OCI-LY1 (cell line): Measurements from ENCODE around the gene FUT9.

Experiments
- H2AFZ ChIP-seq: fragments of 200-600 bp; sonication (generic), shearing (Covaris generic); 2 replicates; pipeline ENCODE4 v1.6.0; 2014; ENCODE audit warnings: antibody characterized with exemption, mild to moderate bottlenecking, low read length
- H3F3A ChIP-seq: fragments of 200-600 bp; sonication (generic), shearing (Covaris generic); 2 replicates; pipeline ENCODE4 v1.6.0; 2014; ENCODE audit warnings: mild to moderate bottlenecking, antibody characterized with exemption, low read length, moderate library complexity; ENCODE audit not compliant: insufficient read depth
- H3K27ac ChIP-seq: fragments of 200-600 bp; sonication (generic); 2 replicates; pipeline ENCODE4 v1.5.1; 2014; ENCODE audit warnings: low read length, mixed run types, mild to moderate bottlenecking, low read depth; ENCODE audit not compliant: poor library complexity, severe bottlenecking
- H3K27me3 ChIP-seq: fragments of 200-600 bp; sonication (generic); 2 replicates; pipeline ENCODE4 v1.6.0; 2014; ENCODE audit warnings: antibody characterized with exemption, mild to moderate bottlenecking, low read length, moderate library complexity; ENCODE audit not compliant: insufficient read depth
- H3K36me3 ChIP-seq: fragments of 200-600 bp; sonication (generic); 2 replicates; pipeline ENCODE4 v1.6.1; 2014; ENCODE audit warnings: mild to moderate bottlenecking, antibody characterized with exemption, low read length, moderate library complexity, mixed read lengths; ENCODE audit not compliant: insufficient read depth
- H3K4me1 ChIP-seq: fragments of 200-600 bp; sonication (generic); 2 replicates; pipeline ENCODE4 v1.5.1; 2014; ENCODE audit warnings: mild to moderate bottlenecking, low read length, moderate library complexity; ENCODE audit not compliant: insufficient read depth, severe bottlenecking
- H3K4me2 ChIP-seq: fragments of 200-600 bp; sonication (generic), shearing (Covaris generic); 2 replicates; pipeline ENCODE4 v1.6.1; 2014; ENCODE audit warnings: low read length
- H3K4me3 ChIP-seq: fragments of 200-600 bp; sonication (generic); 2 replicates; pipeline ENCODE4 v1.5.1; 2014; ENCODE audit warnings: low read length, low read depth, mild to moderate bottlenecking, mixed read lengths; ENCODE audit not compliant: poor library complexity, severe bottlenecking
- H3K79me2 ChIP-seq: fragments of 200-600 bp; shearing (Covaris generic); 2 replicates; pipeline ENCODE4 v1.6.1; 2016; ENCODE audit warnings: mixed run types, low read length, mixed read lengths; ENCODE audit not compliant: insufficient read depth
- H3K9ac ChIP-seq: fragments of 200-600 bp; sonication (generic), shearing (Covaris generic); 2 replicates; pipeline ENCODE4 v1.6.1; 2014; ENCODE audit warnings: mild to moderate bottlenecking, low read length, mixed read lengths
- H3K9me2 ChIP-seq: fragments of 200-600 bp; sonication (generic), shearing (Covaris generic); 2 replicates; pipeline ENCODE4 v1.6.1; 2014; ENCODE audit warnings: low read depth, mild to moderate bottlenecking, low read length, mixed read lengths
- H3K9me3 ChIP-seq: fragments of 200-600 bp; shearing (Covaris generic); 2 replicates; pipeline ENCODE4 v1.6.1; 2014; ENCODE audit warnings: low read length, mixed read lengths
- H4K20me1 ChIP-seq: fragments of 200-600 bp; sonication (generic), shearing (Covaris generic); 2 replicates; pipeline ENCODE4 v1.6.0; 2016; ENCODE audit warnings: mild to moderate bottlenecking, low read length; ENCODE audit not compliant: insufficient read depth
- EZH2 ChIP-seq: fragments of 200-600 bp; sonication (generic), shearing (Covaris generic); IDR thresholded peaks from 2 replicates; pipeline ENCODE4 v1.8.0; 2017; ENCODE audit warnings: borderline replicate concordance, mixed run types, mild to moderate bottlenecking, antibody characterized with exemption, low read length, moderate library complexity, mixed read lengths
- TF ChIP-seq, protein P1 (sequence below): fragments of 200-600 bp; sonication (generic), shearing (Covaris generic); IDR thresholded peaks from 2 replicates; pipeline ENCODE4 v1.5.1; 2017; ENCODE audit warnings: mild to moderate bottlenecking, antibody characterized with exemption, low read length, moderate library complexity, mixed read lengths

The FUT9 gene

DNA sequence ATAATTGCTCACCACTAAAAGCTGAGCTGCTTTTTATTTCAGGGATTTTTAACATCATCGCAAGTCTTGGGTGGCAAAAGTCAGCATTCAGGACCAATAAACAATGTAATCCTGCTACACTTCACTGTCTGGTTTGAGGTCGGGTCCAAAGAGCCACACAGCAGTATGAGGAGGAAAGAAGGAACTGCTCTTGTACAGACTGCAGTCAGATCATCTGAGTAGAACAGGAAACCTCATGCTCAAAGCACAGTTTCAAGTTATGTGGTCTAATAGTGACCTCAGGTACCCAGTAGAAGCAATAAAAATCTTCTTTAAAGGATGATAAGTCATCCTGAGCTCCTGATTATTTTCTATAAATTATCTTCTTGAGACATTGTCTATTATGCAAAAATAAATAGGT is 211.4 kb downstream of the FUT9 start:
- no peaks in the 10 kb centered on the region for H3K4me1 ChIP-seq
- no peak overlapping the region for H3K9ac ChIP-seq
- no peak overlapping the region for H3K4me3 ChIP-seq
- no peaks in the 10 kb centered on the region for H3F3A ChIP-seq
- H2AFZ ChIP-seq: no peak overlapping the region
- no peaks in the 10 kb centered on the region for H3K9me2 ChIP-seq
- no peaks in the 10 kb centered on the region for H3K27me3 ChIP-seq
- H3K9me3 ChIP-seq: no peaks in the 10 kb centered on the region
- no peaks in the 10 kb centered on the region for H3K36me3 ChIP-seq
- no peak overlapping the region for H3K27ac ChIP-seq
- TF ChIP-seq EZH2: no peak
- TF ChIP-seq, protein P1, sequence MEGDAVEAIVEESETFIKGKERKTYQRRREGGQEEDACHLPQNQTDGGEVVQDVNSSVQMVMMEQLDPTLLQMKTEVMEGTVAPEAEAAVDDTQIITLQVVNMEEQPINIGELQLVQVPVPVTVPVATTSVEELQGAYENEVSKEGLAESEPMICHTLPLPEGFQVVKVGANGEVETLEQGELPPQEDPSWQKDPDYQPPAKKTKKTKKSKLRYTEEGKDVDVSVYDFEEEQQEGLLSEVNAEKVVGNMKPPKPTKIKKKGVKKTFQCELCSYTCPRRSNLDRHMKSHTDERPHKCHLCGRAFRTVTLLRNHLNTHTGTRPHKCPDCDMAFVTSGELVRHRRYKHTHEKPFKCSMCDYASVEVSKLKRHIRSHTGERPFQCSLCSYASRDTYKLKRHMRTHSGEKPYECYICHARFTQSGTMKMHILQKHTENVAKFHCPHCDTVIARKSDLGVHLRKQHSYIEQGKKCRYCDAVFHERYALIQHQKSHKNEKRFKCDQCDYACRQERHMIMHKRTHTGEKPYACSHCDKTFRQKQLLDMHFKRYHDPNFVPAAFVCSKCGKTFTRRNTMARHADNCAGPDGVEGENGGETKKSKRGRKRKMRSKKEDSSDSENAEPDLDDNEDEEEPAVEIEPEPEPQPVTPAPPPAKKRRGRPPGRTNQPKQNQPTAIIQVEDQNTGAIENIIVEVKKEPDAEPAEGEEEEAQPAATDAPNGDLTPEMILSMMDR: no peak
- no peak overlapping the region for H3K4me2 ChIP-seq
- no peaks in the 10 kb centered on the region for H3K79me2 ChIP-seq
- no peaks in the 10 kb centered on the region for H4K20me1 ChIP-seq

DNA sequence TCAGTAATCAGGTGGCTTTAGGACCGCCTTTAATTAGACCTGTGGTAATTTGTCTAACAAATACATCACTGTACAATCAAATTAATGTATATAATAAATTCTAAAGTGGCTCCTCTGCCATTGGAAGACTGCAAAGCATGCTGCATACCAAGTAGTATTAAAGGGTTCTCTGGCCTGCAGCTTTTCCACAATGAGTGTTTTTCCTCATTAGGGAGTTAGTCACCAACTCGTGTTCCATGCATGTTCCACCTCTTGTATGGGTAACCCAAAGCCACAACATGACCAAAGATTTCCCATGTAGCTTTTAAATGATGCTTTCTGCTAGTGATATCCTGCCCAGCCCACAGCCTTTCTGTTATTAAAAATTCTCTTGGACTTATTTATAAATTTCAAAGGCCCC is 218.7 kb downstream of the FUT9 start:
- Histone ChIP-seq H3F3A (no peaks in the 10 kb centered on the region), H3K27ac (no peak overlapping the region), H4K20me1 (no peaks in the 10 kb centered on the region), H3K9ac (no peak overlapping the region), H3K4me3 (no peak overlapping the region), H3K4me2 (no peak overlapping the region), H3K9me3 (no peaks in the 10 kb centered on the region), H3K4me1 (no peaks in the 10 kb centered on the region), H3K36me3 (no peaks in the 10 kb centered on the region), H3K9me2 (no peaks in the 10 kb centered on the region), H2AFZ (no peak overlapping the region), H3K79me2 (no peaks in the 10 kb centered on the region), H3K27me3 (no peaks in the 10 kb centered on the region)
- TF ChIP-seq, protein P1: no peak
- TF ChIP-seq EZH2: no peak

DNA sequence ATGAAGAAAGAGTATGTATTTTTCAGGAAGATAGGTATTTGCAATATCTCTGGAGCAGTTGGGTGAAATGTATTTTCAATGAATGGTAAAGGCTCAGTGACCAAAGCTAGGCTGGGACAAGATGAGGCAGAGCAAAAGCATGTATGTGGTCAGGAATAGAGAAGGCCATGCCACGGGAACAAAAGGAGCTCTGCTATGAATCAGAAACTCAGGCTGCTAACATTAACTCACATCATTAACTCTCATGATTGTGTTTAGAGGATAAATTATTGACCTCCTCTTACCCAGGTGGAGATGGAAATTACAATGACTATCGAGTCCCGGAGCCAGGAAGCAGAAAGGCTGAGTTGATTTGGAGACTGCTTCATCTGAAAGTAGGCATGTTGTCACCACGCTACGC is 220.2 kb downstream of the FUT9 start:
- Histone ChIP-seq H3K27me3 (no peaks in the 10 kb centered on the region), H3K4me3 (no peak overlapping the region), H3K79me2 (no peaks in the 10 kb centered on the region), H3K36me3 (no peaks in the 10 kb centered on the region), H3K4me2 (no peak overlapping the region), H3F3A (no peaks in the 10 kb centered on the region), H3K4me1 (no peaks in the 10 kb centered on the region), H3K9me3 (no peaks in the 10 kb centered on the region), H2AFZ (no peak overlapping the region), H3K9ac (no peak overlapping the region), H3K9me2 (no peaks in the 10 kb centered on the region), H3K27ac (no peak overlapping the region), H4K20me1 (no peaks in the 10 kb centered on the region)
- no peak for TF ChIP-seq EZH2
- TF ChIP-seq, protein P1: no peak
